Body of pancreas (tissue), 4 donors: ENCODE data around the gene SOX10.

Experiments
- CTCF ChIP-seq, 7 experiments: fragments of 450-650 bp in 4 of 7; fragments of 200-600 bp in 3 of 7; sonication (generic) in 3 of 7; IDR thresholded peaks; one replicate each; pipeline ENCODE4 v1.5.1; 2016 to 2019; ENCODE audit warnings: antibody characterized with exemption in 7 of 7
- POLR2A ChIP-seq, 3 donors: fragments of 450-650 bp; IDR thresholded peaks; one replicate each; pipeline ENCODE4 v1.6.1; 2016; ENCODE audit warnings: antibody characterized with exemption in 3 of 3, mild to moderate bottlenecking in 2 of 3

GRCh38 chr22:38025514-38025913 lies 41.2 kb upstream of the SOX10 start:
- TF ChIP-seq CTCF (IDR thresholded peaks at IDR 0.05) (no peak), POLR2A (IDR thresholded peaks at IDR 0.05) (no peak)
